Astrocyte of the cerebellum (primary cell): ENCODE measurements around the gene NPDC1.

Experiments
- DNase-seq: peaks from one replicate; pipeline ENCODE4 v3.0.0-alpha.2; 2011; ENCODE audit warnings: low read depth
- H3K4me3 ChIP-seq: 2 replicates; pipeline ENCODE4 v1.5.1; 2011; ENCODE audit warnings: mild to moderate bottlenecking, low read depth, low read length, moderate library complexity
- CTCF ChIP-seq: IDR thresholded peaks from 2 replicates; pipeline ENCODE4 v1.5.1; 2012; ENCODE audit warnings: low read length, low read depth, moderate library complexity, mild to moderate bottlenecking; ENCODE audit errors: missing control alignments
- in situ Hi-C: cut with HindIII; loops from 2 replicates; pipeline ENCODE4 v1.10.0; 2017; ENCODE audit warnings: low sequenced_read_pairs

Gene NPDC1

GRCh38 chr9:137016436-137016835, 29.5 kb downstream of the NPDC1 start:
- no peak for TF ChIP-seq CTCF
- no peak for DNase-seq
- in situ Hi-C loops = no loop called here
- H3K4me3 ChIP-seq = no peak overlapping the region

- no peak for DNase-seq
- in situ Hi-C loops = no loop called here
- no peak overlapping the region for H3K4me3 ChIP-seq
- TF ChIP-seq CTCF = no peak
Observed at GRCh38 chr9:137015976-137016375, 30.0 kb downstream of the NPDC1 start.

GRCh38 chr9:137015540-137015930, 30.4 kb downstream of the NPDC1 start:
- no peak for TF ChIP-seq CTCF
- in situ Hi-C loops = no loop called here
- no peak for DNase-seq
- H3K4me3 ChIP-seq = no peak overlapping the region

- in situ Hi-C loops = no loop called here
Observed at GRCh38 chr9:137014776-137015539, 31.0 kb downstream of the NPDC1 start.

GRCh38 chr9:137014166-137014565, 31.8 kb downstream of the NPDC1 start:
- H3K4me3 ChIP-seq = no peak overlapping the region
- in situ Hi-C loops = no loop called here
- TF ChIP-seq CTCF = no peak
- DNase-seq = no peak

More at GRCh38 chr9:137014776-137015539, 31.0 kb downstream of the NPDC1 start:
- TF ChIP-seq CTCF = no peak
- no peak overlapping the region for H3K4me3 ChIP-seq
- DNase-seq = no peak

- DNase-seq = no peak
- in situ Hi-C loops = no loop called here
- TF ChIP-seq CTCF = no peak
- no peak overlapping the region for H3K4me3 ChIP-seq
Observed at GRCh38 chr9:137013571-137013940, 32.4 kb downstream of the NPDC1 start.
